ENCODE measurements around the gene ZNF423.

- no peak for TF ChIP-seq EZH2 (optimal IDR thresholded peaks at IDR 0.05; ENCODE audit: low read depth, low read length)
- TF ChIP-seq, protein P1, sequence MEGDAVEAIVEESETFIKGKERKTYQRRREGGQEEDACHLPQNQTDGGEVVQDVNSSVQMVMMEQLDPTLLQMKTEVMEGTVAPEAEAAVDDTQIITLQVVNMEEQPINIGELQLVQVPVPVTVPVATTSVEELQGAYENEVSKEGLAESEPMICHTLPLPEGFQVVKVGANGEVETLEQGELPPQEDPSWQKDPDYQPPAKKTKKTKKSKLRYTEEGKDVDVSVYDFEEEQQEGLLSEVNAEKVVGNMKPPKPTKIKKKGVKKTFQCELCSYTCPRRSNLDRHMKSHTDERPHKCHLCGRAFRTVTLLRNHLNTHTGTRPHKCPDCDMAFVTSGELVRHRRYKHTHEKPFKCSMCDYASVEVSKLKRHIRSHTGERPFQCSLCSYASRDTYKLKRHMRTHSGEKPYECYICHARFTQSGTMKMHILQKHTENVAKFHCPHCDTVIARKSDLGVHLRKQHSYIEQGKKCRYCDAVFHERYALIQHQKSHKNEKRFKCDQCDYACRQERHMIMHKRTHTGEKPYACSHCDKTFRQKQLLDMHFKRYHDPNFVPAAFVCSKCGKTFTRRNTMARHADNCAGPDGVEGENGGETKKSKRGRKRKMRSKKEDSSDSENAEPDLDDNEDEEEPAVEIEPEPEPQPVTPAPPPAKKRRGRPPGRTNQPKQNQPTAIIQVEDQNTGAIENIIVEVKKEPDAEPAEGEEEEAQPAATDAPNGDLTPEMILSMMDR (IDR thresholded peaks at IDR 0.05; ENCODE audit: low read length), result no peak
Observed at GRCh38 chr16:49488336-49488735, 367.6 kb downstream of the ZNF423 start.

Measured in MM.1S (cell line).